ENCODE results near the gene PWWP3B.

DNA sequence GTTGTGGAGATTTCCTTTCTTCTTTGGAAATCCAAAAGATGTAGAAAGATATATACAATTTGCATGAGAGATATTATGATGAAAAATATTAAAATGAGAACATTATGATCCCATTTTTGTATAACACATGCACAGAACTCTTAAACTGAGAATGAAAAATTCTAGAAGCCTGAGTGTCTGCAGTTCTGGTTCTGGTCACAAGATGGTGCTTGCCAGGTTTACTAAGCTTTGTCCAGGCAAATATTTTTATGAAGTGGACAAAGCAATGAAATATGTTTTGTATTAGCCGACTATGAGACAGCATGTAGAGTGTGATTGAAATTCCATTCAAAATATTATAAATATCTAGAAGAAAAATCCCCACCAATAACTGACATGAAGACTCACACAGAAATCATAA lies 2.2 kb downstream of the PWWP3B start:
- TF ChIP-seq CTCF (IDR thresholded peaks at IDR 0.05; ENCODE audit: insufficient read depth, low read length): no peak
- TF ChIP-seq POLR2AphosphoS5 (IDR thresholded peaks at IDR 0.05; ENCODE audit: low read depth): no peak
- TF ChIP-seq REST (IDR thresholded peaks at IDR 0.05; ENCODE audit: insufficient replicate concordance, low read depth): no peak
- TF ChIP-seq GABPA (IDR thresholded peaks at IDR 0.05; ENCODE audit: low read depth): no peak
- no peak for TF ChIP-seq SPI1 (IDR thresholded peaks at IDR 0.05; ENCODE audit: borderline replicate concordance, low read depth)

Data from HL-60 (cell line).